ENCODE data around the gene CHODL.

Gene CHODL

DNA sequence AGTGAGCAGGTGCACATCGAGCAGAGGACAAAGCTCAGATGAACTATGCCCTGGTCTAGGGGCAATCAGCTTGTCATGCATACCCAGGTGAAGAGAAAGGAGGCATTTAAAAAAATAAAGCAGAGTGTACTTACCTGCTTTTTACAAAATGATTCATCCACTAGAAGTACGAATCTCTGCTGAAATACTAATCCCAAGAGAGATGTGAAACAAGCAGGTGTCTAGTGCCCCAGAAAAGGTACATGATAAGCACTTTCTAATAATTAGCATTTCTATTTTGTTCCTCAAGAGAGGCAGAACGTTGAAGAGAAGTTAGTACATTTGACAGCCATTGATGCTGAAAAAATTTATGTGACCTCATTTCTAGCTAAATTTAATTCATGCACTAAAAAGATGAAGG, 31.1 kb downstream of the CHODL start:
- Histone ChIP-seq H3K27ac (no peak overlapping the region), H3K4me3 (no peak overlapping the region)

DNA sequence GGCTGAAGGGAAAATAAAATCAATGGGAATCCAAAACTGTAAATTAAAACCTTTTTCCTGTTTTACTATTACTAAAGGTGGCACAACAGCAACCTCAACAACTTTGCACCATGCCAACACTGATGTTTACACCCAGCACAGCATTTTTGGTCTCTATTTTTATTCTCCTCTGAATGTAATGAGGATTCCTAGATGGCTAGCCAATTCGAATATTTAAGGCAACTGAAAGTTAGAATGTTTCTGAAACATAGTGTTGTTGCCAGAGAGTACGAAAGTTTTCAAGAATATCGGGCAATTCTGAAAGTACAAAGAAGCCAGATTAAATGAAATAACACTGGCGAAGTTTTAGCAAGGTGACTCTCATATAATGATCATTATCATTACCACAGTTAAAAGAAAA, 40.7 kb downstream of the CHODL start:
- H3K4me3 ChIP-seq = no peak overlapping the region

DNA sequence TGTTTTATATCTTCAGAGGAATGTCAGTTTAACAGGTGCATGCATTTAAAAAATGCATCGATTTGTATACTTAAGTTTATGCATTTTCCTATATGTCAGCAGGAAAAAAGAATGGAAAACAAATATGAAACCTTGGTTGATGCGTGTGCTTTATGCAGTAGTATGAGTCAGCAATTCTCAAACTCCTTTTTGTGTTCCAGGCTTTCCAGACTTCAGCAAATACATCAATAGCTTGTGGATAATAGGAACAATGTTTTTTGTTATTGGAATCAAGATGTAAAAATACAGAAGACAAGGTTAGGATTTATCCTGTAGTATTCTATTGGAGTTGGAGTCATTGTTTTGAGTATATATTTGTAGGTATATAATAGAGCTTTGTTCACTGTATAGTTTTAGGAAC, 45.2 kb downstream of the CHODL start:
- no peak overlapping the region for H3K27ac ChIP-seq
- H3K4me3 ChIP-seq = no peak overlapping the region

More for the DNA sequence above, 40.7 kb downstream of the CHODL start:
- no peak overlapping the region for H3K27ac ChIP-seq

DNA sequence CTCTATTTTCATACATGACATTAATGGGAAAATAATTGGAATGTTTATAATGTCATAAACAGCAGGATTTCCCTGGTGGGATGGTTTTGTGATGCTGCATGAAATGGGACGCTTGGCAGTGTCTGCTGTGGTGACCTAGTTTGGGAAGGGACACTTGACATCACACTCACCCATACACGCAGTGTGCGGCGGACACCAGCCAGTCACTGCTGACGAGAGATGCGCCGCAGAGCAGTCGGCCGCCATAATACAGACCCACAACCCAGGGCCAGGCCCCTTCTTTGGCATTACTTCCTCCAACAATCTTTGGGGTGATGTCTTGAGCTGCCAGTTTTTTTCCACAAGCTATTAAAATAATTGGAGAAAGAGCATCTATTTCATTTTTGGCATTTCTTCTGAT, 49.5 kb downstream of the CHODL start:
- H3K4me3 ChIP-seq = no peak overlapping the region
- no peak overlapping the region for H3K27ac ChIP-seq

DNA sequence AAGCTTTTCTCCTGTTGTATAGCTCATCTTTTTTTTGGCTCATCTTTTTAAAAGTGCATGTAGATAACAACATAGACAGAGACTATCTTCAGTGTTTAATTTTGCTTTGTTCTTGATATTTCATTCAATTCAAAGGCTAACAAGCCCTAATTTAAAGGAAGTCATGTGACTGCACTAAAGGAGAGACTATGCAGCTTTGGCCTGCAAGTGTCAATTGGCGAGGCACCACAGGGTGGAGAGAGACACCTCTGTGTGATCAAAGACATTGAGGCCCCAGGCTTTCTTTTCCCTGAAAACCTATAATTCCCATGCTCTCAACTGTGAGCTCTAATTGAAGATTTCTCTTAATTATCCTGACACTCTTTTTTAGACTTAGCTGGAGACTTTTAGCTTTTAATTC, 53.6 kb downstream of the CHODL start:
- no peak overlapping the region for H3K27ac ChIP-seq
- no peak overlapping the region for H3K4me3 ChIP-seq
